HUES48 (cell line): ENCODE data around the gene MARCHF4.

Source experiments
- H3K27ac ChIP-seq: one replicate; pipeline ENCODE4 v1.7.0; 2013; ENCODE audit warnings: low read depth, low read length, inconsistent platforms
- H3K27me3 ChIP-seq: 2 replicates; pipeline ENCODE4 v1.6.1; 2013; ENCODE audit warnings: mild to moderate bottlenecking, low read length; ENCODE audit not compliant: control insufficient read depth, insufficient read depth
- H3K36me3 ChIP-seq: 2 replicates; pipeline ENCODE4 v1.6.1; 2013; ENCODE audit warnings: low read length; ENCODE audit not compliant: control insufficient read depth, insufficient read depth
- H3K4me1 ChIP-seq: 2 replicates; pipeline ENCODE4 v1.6.1; 2013; ENCODE audit warnings: mild to moderate bottlenecking, low read length; ENCODE audit not compliant: control insufficient read depth, insufficient read depth
- H3K4me3 ChIP-seq: 2 replicates; pipeline ENCODE4 v1.5.1; 2013; ENCODE audit warnings: mild to moderate bottlenecking, low read depth, low read length
- H3K9ac ChIP-seq: 2 replicates; pipeline ENCODE4 v1.6.1; 2013; ENCODE audit warnings: mild to moderate bottlenecking, low read depth, low read length, moderate library complexity
- H3K9me3 ChIP-seq: 2 replicates; pipeline ENCODE4 v1.6.1; 2013; ENCODE audit warnings: low read length; ENCODE audit not compliant: control insufficient read depth, insufficient read depth

The MARCHF4 gene, protein sequence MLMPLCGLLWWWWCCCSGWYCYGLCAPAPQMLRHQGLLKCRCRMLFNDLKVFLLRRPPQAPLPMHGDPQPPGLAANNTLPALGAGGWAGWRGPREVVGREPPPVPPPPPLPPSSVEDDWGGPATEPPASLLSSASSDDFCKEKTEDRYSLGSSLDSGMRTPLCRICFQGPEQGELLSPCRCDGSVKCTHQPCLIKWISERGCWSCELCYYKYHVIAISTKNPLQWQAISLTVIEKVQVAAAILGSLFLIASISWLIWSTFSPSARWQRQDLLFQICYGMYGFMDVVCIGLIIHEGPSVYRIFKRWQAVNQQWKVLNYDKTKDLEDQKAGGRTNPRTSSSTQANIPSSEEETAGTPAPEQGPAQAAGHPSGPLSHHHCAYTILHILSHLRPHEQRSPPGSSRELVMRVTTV

DNA sequence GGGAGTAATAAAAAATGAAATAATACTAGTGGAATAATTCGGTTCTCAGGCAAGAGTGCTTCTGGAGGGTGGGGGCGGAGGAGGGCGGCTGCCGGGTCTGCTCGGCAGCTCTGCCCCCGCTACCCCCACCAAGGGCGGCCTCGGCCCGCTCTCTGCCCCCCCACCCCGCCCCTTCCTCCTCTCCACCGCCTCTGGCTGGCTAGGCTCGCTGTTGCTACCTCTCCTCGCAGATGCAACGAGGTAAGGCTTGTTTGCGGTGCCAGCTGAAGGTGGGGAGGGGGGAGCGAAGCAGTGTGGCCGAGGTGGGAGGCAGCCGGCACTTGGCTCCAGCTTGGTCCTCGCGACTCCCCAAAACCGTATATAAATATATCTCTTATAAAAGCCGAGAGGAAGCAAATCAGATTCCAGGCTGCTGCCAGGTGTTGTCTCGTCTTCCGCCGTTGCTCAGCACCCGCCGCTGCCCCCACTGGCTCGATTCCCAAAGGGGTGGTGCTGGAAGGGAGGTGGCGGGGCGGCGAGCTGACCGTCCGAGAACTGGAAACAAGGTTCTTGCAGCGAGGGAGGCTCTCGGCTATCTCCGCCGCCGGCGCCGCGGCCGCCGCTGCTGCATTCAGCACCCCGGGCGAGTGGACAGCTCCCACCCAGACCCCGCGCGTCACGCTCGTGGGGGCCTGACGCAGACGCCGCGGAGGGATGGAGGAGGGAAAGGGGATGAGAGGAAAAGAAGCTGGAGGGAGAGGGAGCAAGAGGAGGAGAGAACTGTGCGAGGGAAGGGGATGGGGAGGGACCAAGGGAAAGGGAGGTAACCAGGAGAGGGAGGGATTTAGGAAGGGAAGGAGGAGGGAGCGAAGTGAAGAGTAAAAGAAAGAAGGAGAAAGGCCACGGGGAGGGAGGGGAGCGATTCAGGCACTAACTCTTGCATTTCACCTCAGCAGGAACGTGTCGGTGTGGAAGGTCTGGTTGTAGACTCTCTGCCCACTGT lies at the start of gene MARCHF4:
TSS of gene MARCHF4 (minus strand) at position 763 of the 982 bp plus-strand sequence. CDS start 2,223 bp downstream, outside the sequence.
- Histone ChIP-seq H3K9ac (no peak within 1 kb of the TSS), H3K36me3 (no peaks in the 10 kb centered on the region), H3K4me3 (peak within 1 kb of the TSS; percentile 80), H3K9me3 (no peaks in the 10 kb centered on the region), H3K27ac (no peak within 1 kb of the TSS), H3K4me1 (peaks cover 14% of the 10 kb centered on the region), H3K27me3 (peaks cover 48% of the 10 kb centered on the region)

DNA sequence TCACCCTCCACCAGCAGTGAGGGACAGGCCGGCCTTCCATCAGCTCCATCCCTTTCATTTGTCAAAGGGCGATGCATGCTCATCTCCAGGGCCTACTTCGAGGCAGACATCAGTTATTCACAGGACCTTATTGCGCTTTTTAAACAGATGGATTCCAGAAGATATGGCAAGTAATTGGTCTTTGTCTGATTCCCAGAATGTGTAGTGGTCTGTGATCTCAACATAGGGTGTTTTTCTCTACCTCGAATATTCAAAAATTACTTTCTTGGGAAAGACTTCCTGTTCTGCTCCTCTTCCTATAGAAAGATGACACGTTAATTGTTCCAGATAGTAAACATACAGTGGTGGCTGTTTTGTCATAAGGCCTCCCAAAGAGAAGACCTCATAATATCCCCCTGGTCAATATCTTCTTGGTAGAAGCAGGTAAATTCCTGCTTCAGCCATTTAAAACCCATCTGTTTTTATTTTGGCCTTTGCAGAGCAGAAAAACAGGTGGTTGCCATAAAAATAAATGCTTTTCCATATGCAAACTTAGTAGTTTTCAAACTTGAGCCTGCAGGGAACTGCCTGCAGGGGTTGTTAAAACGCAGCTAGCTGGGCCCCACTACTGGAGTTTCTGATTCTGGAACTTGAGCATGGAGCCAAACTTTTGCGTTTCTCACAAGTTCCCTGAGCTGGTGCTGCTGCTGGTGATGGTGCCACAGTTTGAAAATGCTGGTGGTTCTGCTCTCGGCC lies 48.3 kb upstream of the MARCHF4 start:
- no peak overlapping the region for H3K4me3 ChIP-seq
- no peak overlapping the region for H3K9ac ChIP-seq
- H3K9me3 ChIP-seq = peaks cover 6% of the 10 kb centered on the region
- H3K27ac ChIP-seq = no peak overlapping the region
- H3K27me3 ChIP-seq = no peaks in the 10 kb centered on the region
- peaks cover 56% of the 10 kb centered on the region for H3K36me3 ChIP-seq
- no peaks in the 10 kb centered on the region for H3K4me1 ChIP-seq

GRCh38 chr2:216418981-216419380 lies 46.7 kb upstream of the MARCHF4 start:
- Histone ChIP-seq H3K4me1 (no peaks in the 10 kb centered on the region), H3K9me3 (no peaks in the 10 kb centered on the region), H3K4me3 (no peak overlapping the region), H3K27me3 (no peaks in the 10 kb centered on the region), H3K9ac (no peak overlapping the region), H3K36me3 (peaks cover 49% of the 10 kb centered on the region), H3K27ac (no peak overlapping the region)

DNA sequence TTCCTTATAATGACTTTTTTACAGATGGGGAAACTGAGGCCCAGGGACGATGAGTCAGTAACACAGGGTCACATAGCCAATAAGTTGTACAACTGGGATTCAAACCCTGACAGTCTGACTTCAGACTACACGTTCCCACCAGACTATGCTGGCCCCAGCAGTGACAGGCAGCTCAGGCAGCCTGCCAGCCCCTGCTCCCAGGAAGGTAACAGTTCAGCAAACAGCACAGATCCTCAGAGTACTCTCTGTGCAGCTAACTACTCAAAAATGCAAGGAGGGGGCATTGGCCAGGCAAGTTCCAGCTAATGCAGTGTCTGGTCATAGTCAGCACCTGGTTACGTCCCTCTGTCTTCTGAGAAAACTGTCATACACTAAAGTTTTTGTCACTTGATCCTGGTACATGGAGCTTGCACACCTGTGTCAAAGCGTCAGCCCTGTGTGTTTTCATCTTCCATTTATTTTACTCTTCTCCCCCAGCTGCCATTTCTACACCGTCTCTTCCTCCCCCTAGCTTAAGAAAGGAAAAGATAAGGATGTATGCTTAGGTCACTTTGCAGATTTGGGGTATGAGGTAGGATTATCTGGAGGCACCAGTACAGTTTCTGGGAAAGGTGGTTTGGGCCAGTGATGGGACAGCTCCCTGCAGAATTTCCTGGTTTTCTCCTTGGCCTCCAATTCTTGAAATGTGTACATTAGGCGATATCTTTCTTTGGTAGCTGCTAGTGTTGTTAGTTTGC lies 44.5 kb upstream of the MARCHF4 start:
- peaks cover 29% of the 10 kb centered on the region for H3K36me3 ChIP-seq
- H3K4me1 ChIP-seq = peaks cover 4% of the 10 kb centered on the region; the same call in 1 of the 2 replicates
- no peaks in the 10 kb centered on the region for H3K27me3 ChIP-seq
- no peak overlapping the region for H3K4me3 ChIP-seq
- no peak overlapping the region for H3K9ac ChIP-seq
- H3K27ac ChIP-seq = no peak overlapping the region
- H3K9me3 ChIP-seq = no peaks in the 10 kb centered on the region

DNA sequence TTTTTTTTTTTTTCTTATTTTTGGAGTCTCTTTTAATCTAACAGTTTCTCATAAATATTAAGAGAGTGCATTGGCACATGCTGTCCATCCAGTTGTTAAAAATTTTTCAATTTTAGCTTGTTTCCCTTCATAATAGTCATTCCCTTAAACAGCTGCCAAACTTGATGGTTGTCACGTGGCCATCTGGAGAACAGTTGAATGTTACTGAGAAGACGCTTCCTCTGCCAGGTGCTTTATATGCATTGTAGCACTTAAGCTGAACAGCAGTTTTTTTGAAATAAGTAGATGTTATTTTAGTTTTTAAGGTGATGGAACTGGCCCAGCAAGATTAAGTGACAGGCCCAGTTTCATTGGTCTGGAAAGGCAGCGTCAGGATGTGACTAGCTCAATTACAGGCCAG lies 43.3 kb upstream of the MARCHF4 start:
- Histone ChIP-seq H3K9ac (no peak overlapping the region), H3K27ac (no peak overlapping the region), H3K36me3 (peaks cover 23% of the 10 kb centered on the region; the same call in 1 of the 2 replicates), H3K4me1 (peaks cover 4% of the 10 kb centered on the region; the same call in 1 of the 2 replicates), H3K27me3 (no peaks in the 10 kb centered on the region), H3K9me3 (no peaks in the 10 kb centered on the region), H3K4me3 (no peak overlapping the region)

- H3K9me3 ChIP-seq = no peaks in the 10 kb centered on the region
- H3K4me3 ChIP-seq = no peak overlapping the region
- H3K36me3 ChIP-seq = peaks cover 17% of the 10 kb centered on the region; the same call in 1 of the 2 replicates
- H3K27me3 ChIP-seq = no peaks in the 10 kb centered on the region
- no peak overlapping the region for H3K27ac ChIP-seq
- no peak overlapping the region for H3K9ac ChIP-seq
- H3K4me1 ChIP-seq = peaks cover 4% of the 10 kb centered on the region; the same call in 1 of the 2 replicates
These were observed 42.6 kb upstream of the MARCHF4 start for GRCh38 chr2:216414772-216415319.

- Histone ChIP-seq H3K27me3 (no peaks in the 10 kb centered on the region), H3K9ac (no peak overlapping the region), H3K4me1 (peaks cover 8% of the 10 kb centered on the region)
These were observed 41.6 kb upstream of the MARCHF4 start for GRCh38 chr2:216413882-216414281.

DNA sequence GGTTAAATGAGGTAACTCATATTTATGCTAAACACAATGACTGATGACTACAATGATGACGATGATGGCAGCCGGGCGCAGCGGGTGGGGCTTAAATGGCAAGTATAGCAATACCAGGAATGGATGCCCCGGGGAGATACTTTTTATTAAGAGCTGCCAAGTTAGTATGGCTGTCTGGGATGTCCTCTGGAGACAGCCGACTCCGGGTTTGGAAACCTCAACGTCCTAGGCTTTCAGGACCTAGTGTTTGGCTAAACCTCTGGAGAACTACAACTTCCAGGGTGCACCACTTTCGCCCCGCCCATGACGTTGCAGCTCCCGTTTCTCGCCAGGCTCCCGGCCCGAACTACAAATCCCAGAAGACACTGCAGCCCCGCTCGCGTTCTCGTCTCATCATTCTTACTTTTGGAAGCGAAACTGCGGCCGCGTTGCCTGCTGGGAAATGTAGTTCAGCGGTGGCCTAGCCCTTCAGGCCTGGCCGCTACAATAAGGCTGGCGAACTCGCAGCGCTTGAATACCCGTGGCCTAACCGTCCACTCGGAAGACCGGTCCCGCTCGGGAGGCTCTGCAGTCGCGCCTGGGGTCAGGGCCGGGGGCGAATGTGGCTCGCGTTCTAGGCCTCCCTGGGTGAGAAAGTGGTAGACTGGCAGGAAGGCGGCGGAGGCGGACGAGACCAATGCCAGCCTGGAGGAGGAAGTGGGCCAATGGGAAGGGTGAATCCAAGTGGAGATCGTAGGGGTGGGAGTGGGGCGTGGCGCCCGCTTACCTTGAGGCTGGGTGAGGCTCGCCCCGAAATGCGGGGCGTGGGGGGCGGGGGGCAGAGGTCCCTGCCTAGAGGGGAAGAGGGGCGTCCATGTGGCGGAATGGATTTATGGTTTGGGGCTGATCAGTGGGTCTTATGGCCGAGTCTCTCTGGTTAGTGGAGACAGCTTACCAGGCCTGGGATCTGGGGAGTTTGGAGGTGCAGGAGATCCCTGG lies 40.0 kb upstream of the MARCHF4 start, which contains the start of gene SMARCAL1:
TSS of gene SMARCAL1 (plus strand) at position 463 of the 978 bp plus-strand sequence. CDS start 2,221 bp downstream, outside the sequence.
- no peaks in the 10 kb centered on the region for H3K27me3 ChIP-seq
- H3K4me1 ChIP-seq = peaks cover 16% of the 10 kb centered on the region
- peak within 1 kb of the TSS; percentile 100 for H3K4me3 ChIP-seq
- peak within 1 kb of the TSS; percentile 80 for H3K27ac ChIP-seq
- H3K36me3 ChIP-seq = peaks cover 14% of the 10 kb centered on the region; the same call in 1 of the 2 replicates
- H3K9ac ChIP-seq = peak within 1 kb of the TSS; percentile 90
- no peaks in the 10 kb centered on the region for H3K9me3 ChIP-seq

More at GRCh38 chr2:216413882-216414281, 41.6 kb upstream of the MARCHF4 start:
- Histone ChIP-seq H3K27ac (no peak overlapping the region), H3K36me3 (peaks cover 14% of the 10 kb centered on the region; the same call in 1 of the 2 replicates), H3K9me3 (no peaks in the 10 kb centered on the region), H3K4me3 (no peak overlapping the region)

DNA sequence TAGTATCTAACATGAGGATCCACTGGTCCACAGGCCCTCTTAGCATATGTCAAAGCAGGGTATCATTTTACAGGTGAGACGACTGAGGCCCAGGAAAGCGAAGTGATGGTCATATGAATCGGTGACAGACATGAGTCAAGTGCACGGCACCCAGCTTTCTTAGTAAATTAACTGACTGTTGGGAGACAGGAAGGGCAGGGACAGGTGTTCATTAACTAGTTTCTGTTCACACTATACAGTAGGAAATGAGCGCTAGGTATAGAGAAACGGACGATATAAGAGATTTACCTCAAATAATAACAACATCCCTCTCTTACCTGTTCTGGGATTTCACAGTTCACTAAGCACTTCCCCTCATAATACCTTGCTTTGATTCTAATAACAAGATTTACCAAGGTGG lies 38.3 kb upstream of the MARCHF4 start:
- no peak overlapping the region for H3K9ac ChIP-seq

More for the DNA sequence above, 38.3 kb upstream of the MARCHF4 start:
- Histone ChIP-seq H3K4me3 (no peak overlapping the region), H3K36me3 (peaks cover 9% of the 10 kb centered on the region; the same call in 1 of the 2 replicates), H3K27me3 (no peaks in the 10 kb centered on the region), H3K4me1 (peaks cover 20% of the 10 kb centered on the region), H3K9me3 (no peaks in the 10 kb centered on the region), H3K27ac (no peak overlapping the region)
